Neural cell (in vitro differentiated cells): Measurements from ENCODE around the gene CYTH3. TPM values are rescaled to one million over a fixed set of nuclear protein-coding genes. Genes with fewer than 3 reads are reported as not detected.

Source experiments
- H2AFZ ChIP-seq: fragments of 200-600, 300-800 bp; sonication (generic), shearing (Covaris generic); 2 replicates; pipeline ENCODE4 v1.6.0; 2014; ENCODE audit warnings: low read depth, mild to moderate bottlenecking, antibody characterized with exemption, low read length, moderate library complexity
- H3F3A ChIP-seq: fragments of 200-600 bp; shearing (Covaris generic); 2 replicates; pipeline ENCODE4 v1.6.1; 2016; ENCODE audit warnings: mild to moderate bottlenecking, moderate library complexity, mixed read lengths, antibody characterized with exemption, low read length; ENCODE audit not compliant: insufficient read depth, poor library complexity, severe bottlenecking
- H3K27ac ChIP-seq: fragments of 200-600, 300-800 bp; sonication (generic), shearing (Covaris generic); 2 replicates; pipeline ENCODE4 v1.5.1; 2014; ENCODE audit warnings: mild to moderate bottlenecking, low read length, moderate library complexity
- H3K27me3 ChIP-seq: fragments of 300-800, 200-600 bp; sonication (generic), shearing (Covaris generic); 2 replicates; pipeline ENCODE4 v1.6.0; 2014; ENCODE audit warnings: mild to moderate bottlenecking, low read depth, low read length, moderate library complexity; ENCODE audit not compliant: insufficient read depth
- H3K36me3 ChIP-seq: fragments of 300-800, 200-600 bp; sonication (generic), shearing (Covaris generic); 2 replicates; pipeline ENCODE4 v1.5.1; 2014; ENCODE audit warnings: mild to moderate bottlenecking, antibody characterized with exemption, low read length, moderate library complexity; ENCODE audit not compliant: insufficient read depth
- H3K4me2 ChIP-seq: fragments of 300-800, 200-600 bp; sonication (generic), shearing (Covaris generic); 2 replicates; pipeline ENCODE4 v1.6.0; 2014; ENCODE audit warnings: mild to moderate bottlenecking, low read length
- H3K4me3 ChIP-seq: fragments of 300-800, 200-600 bp; sonication (generic), shearing (Covaris generic); 2 replicates; pipeline ENCODE4 v1.5.1; 2014; ENCODE audit warnings: mild to moderate bottlenecking, low read length, moderate library complexity
- H3K79me2 ChIP-seq: fragments of 200-600 bp; shearing (Covaris generic); replicated peaks from 2 replicates; pipeline ENCODE4 v1.6.0; 2014; ENCODE audit warnings: mild to moderate bottlenecking, low read length, moderate library complexity; ENCODE audit not compliant: insufficient read depth
- H3K9ac ChIP-seq: fragments of 300-800, 200-600 bp; sonication (generic), shearing (Covaris generic); 2 replicates; pipeline ENCODE4 v1.6.1; 2016; ENCODE audit warnings: mild to moderate bottlenecking, low read length, mixed read lengths
- H3K9me2 ChIP-seq: fragments of 200-600 bp; shearing (Covaris generic); 2 replicates; pipeline ENCODE4 v1.6.1; 2016; ENCODE audit warnings: mild to moderate bottlenecking, low read length, mixed read lengths; ENCODE audit not compliant: insufficient read depth
- H3K9me3 ChIP-seq: fragments of 200-600, 300-800 bp; sonication (generic), shearing (Covaris generic); 2 replicates; pipeline ENCODE4 v1.6.1; 2016; ENCODE audit warnings: mild to moderate bottlenecking, mixed run types, low read length, moderate library complexity, mixed read lengths
- H4K20me1 ChIP-seq: fragments of 200-600 bp; shearing (Covaris generic); 2 replicates; pipeline ENCODE4 v1.6.1; 2016; ENCODE audit warnings: mild to moderate bottlenecking, mixed run types; ENCODE audit not compliant: insufficient read depth
- CTCF ChIP-seq: fragments of 450-650 bp; IDR thresholded peaks from 2 replicates; pipeline ENCODE4 v1.5.1; 2014; ENCODE audit warnings: antibody characterized with exemption, mild to moderate bottlenecking, moderate library complexity; ENCODE audit not compliant: poor library complexity, severe bottlenecking
- EP300 ChIP-seq: fragments of 450-650 bp; conservative IDR thresholded peaks from 2 replicates; pipeline ENCODE4 v1.6.1; 2014; ENCODE audit warnings: antibody characterized with exemption, mild to moderate bottlenecking, moderate library complexity; ENCODE audit not compliant: poor library complexity, severe bottlenecking
- EZH2 ChIP-seq: fragments of 200-600, 300-800 bp; shearing (Covaris generic), sonication (generic); IDR thresholded peaks from 2 replicates; pipeline ENCODE4 v1.6.1; 2014; ENCODE audit warnings: antibody characterized with exemption, low read length, borderline replicate concordance, mild to moderate bottlenecking; ENCODE audit not compliant: insufficient read depth, poor library complexity, severe bottlenecking
- MXI1 ChIP-seq: fragments of 450-650 bp; conservative IDR thresholded peaks from 2 replicates; pipeline ENCODE4 v1.6.1; 2014; ENCODE audit warnings: antibody characterized with exemption, mild to moderate bottlenecking; ENCODE audit not compliant: poor library complexity, severe bottlenecking
- POLR2AphosphoS5 ChIP-seq: IDR thresholded peaks from 2 replicates; pipeline ENCODE4 v1.6.1; 2012
- RAD21 ChIP-seq: fragments of 450-650 bp; conservative IDR thresholded peaks from 2 replicates; pipeline ENCODE4 v1.6.1; 2014; ENCODE audit warnings: antibody characterized with exemption, mild to moderate bottlenecking, moderate library complexity
- REST ChIP-seq: IDR thresholded peaks from 2 replicates; pipeline ENCODE4 v1.6.1; 2012; ENCODE audit warnings: borderline replicate concordance
- SMC3 ChIP-seq: fragments of 450-650 bp; conservative IDR thresholded peaks from 2 replicates; pipeline ENCODE4 v1.6.1; 2014; ENCODE audit warnings: antibody characterized with exemption, mild to moderate bottlenecking, moderate library complexity; ENCODE audit not compliant: poor library complexity
- TAF1 ChIP-seq: IDR thresholded peaks from 2 replicates; pipeline ENCODE4 v1.6.1; 2012; ENCODE audit warnings: low read depth
- polyA plus RNA-seq: library from polyadenylated mRNA; depleted of rRNA; stranded (reverse); fragments of >200 nt; gene quantifications from 2 replicates; pipeline ENCODE4 v1.2.3, GENCODE V29; 2014

The CYTH3 gene
- polyA plus RNA-seq, 1 donor from 2014 or later, result 33.9 TPM

GRCh38 chr7:6269527-6269926 lies 2.9 kb downstream of the CYTH3 start:
- no peak overlapping the region for H3K4me2 ChIP-seq
- no peak overlapping the region for H3K27ac ChIP-seq

GRCh38 chr7:6268907-6269306 lies 3.5 kb downstream of the CYTH3 start:
- H3K79me2 ChIP-seq, result peaks cover 39% of the 10 kb centered on the region
- TF ChIP-seq MXI1 (no peak), REST (no peak), EP300 (no peak), SMC3 (no peak), CTCF (no peak), EZH2 (no peak)

More at GRCh38 chr7:6269527-6269926, 2.9 kb downstream of the CYTH3 start:
- no peaks in the 10 kb centered on the region for H4K20me1 ChIP-seq
- peaks cover 38% of the 10 kb centered on the region for H3K79me2 ChIP-seq
- no peak for TF ChIP-seq REST
- no peak for TF ChIP-seq RAD21
- TF ChIP-seq CTCF, result no peak
- TF ChIP-seq MXI1, result no peak
- TF ChIP-seq TAF1, result no peak
- TF ChIP-seq SMC3, result no peak
- TF ChIP-seq EP300, result no peak
- no peak for TF ChIP-seq POLR2AphosphoS5
- no peak for TF ChIP-seq EZH2
- no peaks in the 10 kb centered on the region for H3K9me2 ChIP-seq
- no peak overlapping the region for H2AFZ ChIP-seq
- H3K27me3 ChIP-seq, result no peaks in the 10 kb centered on the region
- no peak overlapping the region for H3K9ac ChIP-seq
- H3F3A ChIP-seq, result no peaks in the 10 kb centered on the region
- H3K36me3 ChIP-seq, result no peaks in the 10 kb centered on the region
- no peak overlapping the region for H3K4me3 ChIP-seq
- no peaks in the 10 kb centered on the region for H3K9me3 ChIP-seq

More at GRCh38 chr7:6268907-6269306, 3.5 kb downstream of the CYTH3 start:
- Histone ChIP-seq H2AFZ (no peak overlapping the region), H3K27ac (no peak overlapping the region), H3K4me3 (no peak overlapping the region), H3K9me3 (no peaks in the 10 kb centered on the region), H3F3A (no peaks in the 10 kb centered on the region), H3K27me3 (no peaks in the 10 kb centered on the region), H3K4me2 (no peak overlapping the region), H4K20me1 (no peaks in the 10 kb centered on the region), H3K9ac (no peak overlapping the region), H3K9me2 (no peaks in the 10 kb centered on the region), H3K36me3 (no peaks in the 10 kb centered on the region)
